GM10847 (cell line): ENCODE data around the gene LRCH2.

Experiments used
- POLR2A ChIP-seq: IDR thresholded peaks from 2 replicates; pipeline ENCODE4 v1.6.1; 2011; ENCODE audit not compliant: insufficient read length; ENCODE audit errors: extremely low read depth

The LRCH2 gene, protein sequence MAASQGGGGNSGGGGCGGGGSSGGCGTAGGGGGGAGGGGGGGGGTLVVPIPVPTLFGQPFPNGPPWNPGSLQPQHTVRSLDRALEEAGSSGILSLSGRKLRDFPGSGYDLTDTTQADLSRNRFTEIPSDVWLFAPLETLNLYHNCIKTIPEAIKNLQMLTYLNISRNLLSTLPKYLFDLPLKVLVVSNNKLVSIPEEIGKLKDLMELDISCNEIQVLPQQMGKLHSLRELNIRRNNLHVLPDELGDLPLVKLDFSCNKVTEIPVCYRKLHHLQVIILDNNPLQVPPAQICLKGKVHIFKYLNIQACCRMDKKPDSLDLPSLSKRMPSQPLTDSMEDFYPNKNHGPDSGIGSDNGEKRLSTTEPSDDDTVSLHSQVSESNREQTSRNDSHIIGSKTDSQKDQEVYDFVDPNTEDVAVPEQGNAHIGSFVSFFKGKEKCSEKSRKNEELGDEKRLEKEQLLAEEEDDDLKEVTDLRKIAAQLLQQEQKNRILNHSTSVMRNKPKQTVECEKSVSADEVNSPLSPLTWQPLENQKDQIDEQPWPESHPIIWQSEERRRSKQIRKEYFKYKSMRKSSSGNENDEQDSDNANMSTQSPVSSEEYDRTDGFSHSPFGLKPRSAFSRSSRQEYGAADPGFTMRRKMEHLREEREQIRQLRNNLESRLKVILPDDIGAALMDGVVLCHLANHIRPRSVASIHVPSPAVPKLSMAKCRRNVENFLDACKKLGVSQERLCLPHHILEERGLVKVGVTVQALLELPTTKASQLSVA

GRCh38 chrX:115233497-115234455 is at the start of gene LRCH2:
Gene LRCH2, minus strand, starts transcription at chrX:115234096. Its CDS starts 55 bp downstream, at chrX:115234041.
- no peak for TF ChIP-seq POLR2A

- no peak for TF ChIP-seq POLR2A
Observed at GRCh38 chrX:115269051-115269683, 35.3 kb upstream of the LRCH2 start.

DNA sequence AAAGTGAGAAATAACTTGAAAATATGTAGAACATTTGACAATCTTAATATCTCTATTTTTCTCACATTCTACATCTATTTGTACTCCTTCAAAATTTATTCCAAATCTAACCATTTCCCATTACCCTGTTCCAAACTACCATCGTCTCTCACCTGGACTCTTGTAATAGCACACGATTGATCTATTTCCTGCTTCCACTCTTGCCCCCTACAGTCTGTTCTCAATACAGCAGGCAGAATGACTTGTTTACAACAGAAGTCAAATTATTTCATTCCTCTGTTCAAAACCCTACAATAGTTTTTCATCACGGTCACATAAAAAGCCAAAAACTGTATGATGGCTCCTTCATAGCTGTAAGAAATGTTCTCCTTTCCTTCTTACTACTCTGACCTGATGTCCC is 34.5 kb upstream of the LRCH2 start:
- TF ChIP-seq POLR2A: no peak

DNA sequence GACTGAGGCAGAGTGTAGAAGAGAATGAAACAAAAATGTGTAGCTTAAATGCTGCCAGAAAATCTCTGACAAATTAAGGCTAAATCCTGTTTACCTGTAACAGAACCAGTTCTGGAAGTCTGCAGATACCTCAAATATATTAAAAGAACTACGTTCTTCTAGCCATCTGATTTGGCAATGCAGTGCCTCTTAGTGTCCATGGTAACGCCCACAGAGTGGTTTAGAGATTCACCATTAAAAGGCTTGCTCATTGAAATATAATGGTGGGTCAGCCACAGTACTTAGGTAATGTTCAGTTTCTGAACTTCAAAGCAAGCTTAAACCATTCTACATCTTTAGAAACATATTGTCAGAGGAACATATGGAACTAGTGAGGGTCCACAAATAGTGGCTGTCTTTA is 32.4 kb upstream of the LRCH2 start:
- TF ChIP-seq POLR2A: no peak

- TF ChIP-seq POLR2A: no peak
Observed at GRCh38 chrX:115264009-115264408, 30.1 kb upstream of the LRCH2 start.

GRCh38 chrX:115261148-115261547 is 27.3 kb upstream of the LRCH2 start:
- TF ChIP-seq POLR2A: no peak

- TF ChIP-seq POLR2A: no peak
Observed at GRCh38 chrX:115260330-115260729, 26.4 kb upstream of the LRCH2 start.

GRCh38 chrX:115259238-115259875 is 25.5 kb upstream of the LRCH2 start:
- no peak for TF ChIP-seq POLR2A

GRCh38 chrX:115257711-115258110 is 23.8 kb upstream of the LRCH2 start:
- no peak for TF ChIP-seq POLR2A

DNA sequence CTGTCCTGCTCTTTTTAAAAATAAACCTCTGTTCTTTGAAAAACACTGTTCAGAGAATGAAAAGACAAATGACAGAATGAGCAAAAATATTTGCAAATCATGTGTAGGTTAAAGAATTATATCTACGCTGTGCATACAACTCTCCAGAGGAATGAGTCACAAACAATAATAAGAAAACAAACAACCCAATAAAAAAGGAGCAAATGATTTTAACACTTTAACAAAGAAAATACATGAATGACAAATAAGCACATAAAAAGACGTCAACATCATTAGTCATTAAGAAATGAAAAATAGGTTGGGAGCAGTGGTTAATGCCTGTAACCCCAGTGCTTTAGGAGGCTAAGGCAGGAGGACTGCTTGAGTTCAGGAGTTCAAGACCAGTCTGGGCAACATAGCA is 21.1 kb upstream of the LRCH2 start:
- no peak for TF ChIP-seq POLR2A

- no peak for TF ChIP-seq POLR2A
Observed at GRCh38 chrX:115251458-115252233, 17.8 kb upstream of the LRCH2 start.

GRCh38 chrX:115237056-115237455 is 3.2 kb upstream of the LRCH2 start:
- no peak for TF ChIP-seq POLR2A

DNA sequence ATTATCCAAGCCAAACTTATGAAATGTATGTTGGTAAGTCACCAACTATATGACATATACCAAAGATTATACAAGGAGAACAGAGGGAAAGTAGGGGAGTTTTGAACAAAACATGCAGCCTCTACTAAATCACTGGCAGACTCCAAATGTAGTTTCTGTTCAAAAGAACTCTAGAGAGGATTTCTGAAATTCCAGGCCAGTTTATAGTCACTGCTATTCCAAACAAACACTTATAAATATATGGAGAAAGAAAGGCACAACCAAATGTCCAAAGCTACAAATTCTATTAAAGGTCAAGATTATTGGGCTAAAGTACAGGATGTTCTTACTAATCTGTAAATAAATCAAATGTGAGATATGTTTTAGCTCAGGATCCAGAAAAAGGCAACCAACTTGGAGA is 2.7 kb upstream of the LRCH2 start:
- no peak for TF ChIP-seq POLR2A

DNA sequence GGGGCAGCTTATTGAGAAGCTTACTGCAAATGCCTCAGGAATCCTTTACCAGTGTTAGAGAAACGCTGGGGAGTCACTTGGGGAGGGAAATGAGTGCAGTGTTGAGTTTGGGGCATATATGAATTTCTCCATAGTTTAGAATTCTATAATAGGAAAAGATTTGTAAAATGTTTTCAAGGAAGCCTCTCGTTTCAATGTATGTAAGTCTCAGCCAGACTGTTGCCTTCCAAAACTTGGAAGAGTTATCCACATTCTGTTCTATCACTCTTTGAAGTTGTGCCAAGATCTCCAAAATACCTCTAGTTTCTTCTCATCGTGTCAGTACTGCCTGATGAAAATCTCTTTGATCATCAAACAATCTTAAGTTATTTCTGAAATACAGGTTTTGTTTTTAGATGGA is 565 bp upstream of the LRCH2 start:
- no peak for TF ChIP-seq POLR2A
